GM18858 (cell line): ENCODE measurements around the gene RYR1.
"Not testable (repeated sequence)": the region's sequence is repeated elsewhere in the genome, so short reads cannot be mapped to it uniquely, and the experiment has no call there.

Experiments
- ATAC-seq: cut with Tn5 transposase; IDR thresholded peaks from one replicate; pipeline ENCODE4 v1.9.1; 2021; ENCODE audit not compliant: unreplicated experiment

Gene RYR1

DNA sequence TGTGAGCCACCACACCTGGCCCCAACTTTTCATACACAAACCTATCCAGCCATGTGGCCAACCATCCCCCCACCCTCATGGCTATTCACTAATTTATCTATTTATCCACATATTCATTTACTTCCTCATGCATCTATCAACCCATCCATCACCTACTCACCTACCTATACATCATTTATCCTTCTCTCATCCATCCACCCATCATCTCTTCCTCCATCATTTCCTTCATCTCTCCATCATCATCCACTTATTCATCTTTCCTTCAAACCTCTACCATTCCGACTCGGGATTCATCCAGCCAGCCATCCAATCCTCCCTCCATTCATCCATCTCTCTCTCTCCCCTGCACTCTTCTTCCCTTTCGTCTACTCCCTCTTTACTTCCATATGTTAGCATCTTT, 54.6 kb downstream of the RYR1 start:
- no peak for ATAC-seq

GRCh38 chr19:38488776-38489481, 55.4 kb downstream of the RYR1 start:
- no peak for ATAC-seq

GRCh38 chr19:38490861-38491260, 57.4 kb downstream of the RYR1 start:
- ATAC-seq = no peak

DNA sequence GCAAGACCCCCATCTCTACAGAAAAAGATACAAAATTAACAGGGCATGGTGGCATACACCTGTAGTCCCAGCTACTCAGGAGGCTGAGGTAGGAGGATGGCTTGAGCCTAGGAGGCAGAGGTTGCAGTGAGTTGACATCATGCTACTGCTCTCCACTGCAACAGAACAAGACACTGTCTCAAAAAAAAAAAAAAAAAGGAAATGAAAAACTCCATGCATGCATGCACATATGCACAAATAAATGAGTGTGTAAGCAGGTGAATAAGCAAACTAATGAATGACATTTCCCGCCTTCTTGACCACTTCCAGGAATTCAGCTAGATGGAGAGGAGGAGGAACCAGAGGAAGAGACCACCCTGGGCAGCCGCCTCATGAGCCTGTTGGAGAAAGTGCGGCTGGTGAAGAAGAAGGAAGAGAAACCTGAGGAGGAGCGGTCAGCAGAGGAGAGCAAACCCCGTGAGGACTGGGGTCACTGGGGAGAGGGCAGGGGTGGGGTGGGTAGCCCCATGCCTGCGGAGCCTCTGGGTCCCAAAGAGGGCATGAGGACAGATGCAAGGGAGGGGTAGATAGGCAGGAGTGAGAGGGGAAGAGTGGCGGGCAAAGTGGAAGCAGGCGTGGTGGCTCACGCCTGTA, 58.8 kb downstream of the RYR1 start:
- no peak for ATAC-seq

DNA sequence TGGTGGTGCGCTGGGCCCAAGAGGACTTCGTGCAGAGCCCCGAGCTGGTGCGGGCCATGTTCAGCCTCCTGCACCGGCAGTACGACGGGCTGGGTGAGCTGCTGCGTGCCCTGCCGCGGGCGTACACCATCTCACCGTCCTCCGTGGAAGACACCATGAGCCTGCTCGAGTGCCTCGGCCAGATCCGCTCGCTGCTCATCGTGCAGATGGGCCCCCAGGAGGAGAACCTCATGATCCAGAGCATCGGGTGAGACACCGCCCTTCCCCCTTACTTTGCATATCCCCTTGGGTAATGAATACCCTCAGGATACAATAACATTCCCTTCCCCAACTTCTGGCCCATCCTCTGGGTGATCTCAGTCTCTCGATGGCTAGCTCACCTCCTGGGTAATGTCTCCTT, 60.9 kb downstream of the RYR1 start:
- ATAC-seq = no peak

DNA sequence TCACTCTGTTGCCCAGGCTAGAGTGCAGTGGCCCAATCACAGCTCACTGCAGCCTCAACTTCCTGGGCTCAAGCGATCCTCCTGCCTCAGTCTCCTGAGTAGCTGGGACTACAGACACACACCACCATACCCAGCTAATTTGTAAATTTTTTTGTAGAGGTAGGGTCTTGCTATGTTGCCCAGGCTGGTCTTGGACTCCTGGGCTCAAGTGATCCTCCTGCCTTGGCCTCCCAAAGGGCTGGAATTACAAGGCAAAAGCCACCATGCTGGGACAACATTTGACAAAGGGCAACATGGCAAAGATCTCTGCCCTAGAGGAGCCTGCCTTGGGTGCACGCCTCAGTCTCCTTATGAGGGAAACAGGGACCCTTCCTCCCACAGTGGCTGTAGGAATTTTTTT, 61.9 kb downstream of the RYR1 start:
- ATAC-seq = not testable (repeated sequence)

DNA sequence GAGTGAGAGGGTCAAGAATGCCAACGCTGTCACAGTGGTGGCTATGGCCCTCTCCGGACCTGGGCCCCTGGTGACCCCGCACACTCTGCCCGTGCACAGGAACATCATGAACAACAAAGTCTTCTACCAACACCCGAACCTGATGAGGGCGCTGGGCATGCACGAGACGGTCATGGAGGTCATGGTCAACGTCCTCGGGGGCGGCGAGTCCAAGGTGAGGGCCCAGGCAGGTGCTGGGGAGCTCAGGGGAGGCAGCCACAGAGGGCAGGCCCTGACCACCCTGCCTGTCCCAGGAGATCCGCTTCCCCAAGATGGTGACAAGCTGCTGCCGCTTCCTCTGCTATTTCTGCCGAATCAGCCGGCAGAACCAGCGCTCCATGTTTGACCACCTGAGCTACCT, 62.6 kb downstream of the RYR1 start:
- no peak for ATAC-seq

DNA sequence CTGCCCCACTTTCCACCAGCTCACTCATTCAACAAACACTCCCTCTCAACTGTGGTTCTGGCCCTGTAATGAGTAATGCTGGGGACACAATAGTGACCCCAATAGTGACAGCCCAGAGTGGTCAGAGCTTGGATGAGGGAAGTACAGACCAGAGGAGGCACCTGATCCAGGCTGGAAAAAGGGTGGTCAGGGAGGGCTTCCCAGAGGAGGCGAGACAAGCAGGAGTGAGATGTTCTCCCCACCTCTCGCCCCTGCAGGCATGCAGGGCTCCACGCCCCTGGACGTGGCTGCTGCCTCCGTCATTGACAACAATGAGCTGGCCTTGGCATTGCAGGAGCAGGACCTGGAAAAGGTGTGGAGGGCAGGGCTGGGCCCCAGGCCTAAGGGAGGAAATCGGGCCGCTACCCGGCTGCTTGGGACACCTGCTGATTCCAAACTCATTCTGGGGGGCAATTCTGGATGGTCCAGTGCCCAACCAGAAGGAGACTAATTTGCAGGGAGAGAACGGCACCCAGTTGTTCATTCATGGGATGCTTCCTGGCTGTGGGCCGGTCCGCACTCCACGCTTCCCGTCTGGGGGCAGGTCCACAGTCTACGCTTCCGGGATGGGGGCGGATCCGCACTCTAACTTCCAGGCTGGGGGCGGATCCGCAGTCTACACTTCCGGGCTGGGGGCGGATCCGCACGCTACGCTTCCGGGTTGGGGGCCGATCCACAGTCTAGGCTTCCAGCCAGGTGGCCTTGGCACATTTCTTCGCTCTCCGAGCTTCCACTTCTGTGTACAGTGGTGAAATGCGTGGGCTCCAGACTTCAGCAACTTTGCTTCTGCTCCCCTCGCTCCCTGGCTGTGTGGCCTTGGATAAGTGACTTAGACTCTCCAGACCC, 63.4 kb downstream of the RYR1 start:
- ATAC-seq = no peak

- ATAC-seq = no peak
Measured at GRCh38 chr19:38497907-38498306, 64.4 kb downstream of the RYR1 start.

- no peak for ATAC-seq
Measured at GRCh38 chr19:38499532-38499931, 66.0 kb downstream of the RYR1 start.

GRCh38 chr19:38500450-38500849, 67.0 kb downstream of the RYR1 start:
- ATAC-seq = no peak

DNA sequence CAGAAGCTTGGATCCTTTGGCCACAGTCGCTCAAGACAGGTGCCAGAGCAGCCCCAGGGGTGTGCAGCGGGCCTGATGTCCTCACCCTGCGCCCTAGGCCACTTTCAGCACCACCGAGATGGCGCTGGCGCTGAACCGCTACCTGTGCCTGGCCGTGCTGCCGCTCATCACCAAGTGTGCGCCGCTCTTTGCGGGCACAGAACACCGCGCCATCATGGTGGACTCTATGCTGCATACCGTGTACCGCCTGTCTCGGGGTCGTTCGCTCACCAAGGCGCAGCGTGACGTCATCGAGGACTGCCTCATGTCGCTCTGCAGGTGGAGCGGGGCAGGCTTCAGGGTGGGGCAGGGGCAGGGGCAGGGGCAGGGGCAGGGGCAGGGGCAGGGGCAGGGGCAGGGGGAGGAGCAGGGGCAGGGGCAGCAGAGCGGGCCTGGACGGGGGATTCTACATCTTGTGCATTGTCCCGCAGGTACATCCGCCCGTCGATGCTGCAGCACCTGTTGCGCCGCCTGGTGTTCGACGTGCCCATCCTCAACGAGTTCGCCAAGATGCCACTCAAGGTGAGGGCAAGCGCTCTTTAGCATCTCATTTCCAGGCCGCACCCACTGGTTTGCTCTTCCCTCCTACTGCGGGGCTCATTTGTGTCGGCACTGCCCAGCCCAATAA, 69.1 kb downstream of the RYR1 start:
- no peak for ATAC-seq

- ATAC-seq = no peak
Measured at GRCh38 chr19:38503077-38503410, 69.6 kb downstream of the RYR1 start.

DNA sequence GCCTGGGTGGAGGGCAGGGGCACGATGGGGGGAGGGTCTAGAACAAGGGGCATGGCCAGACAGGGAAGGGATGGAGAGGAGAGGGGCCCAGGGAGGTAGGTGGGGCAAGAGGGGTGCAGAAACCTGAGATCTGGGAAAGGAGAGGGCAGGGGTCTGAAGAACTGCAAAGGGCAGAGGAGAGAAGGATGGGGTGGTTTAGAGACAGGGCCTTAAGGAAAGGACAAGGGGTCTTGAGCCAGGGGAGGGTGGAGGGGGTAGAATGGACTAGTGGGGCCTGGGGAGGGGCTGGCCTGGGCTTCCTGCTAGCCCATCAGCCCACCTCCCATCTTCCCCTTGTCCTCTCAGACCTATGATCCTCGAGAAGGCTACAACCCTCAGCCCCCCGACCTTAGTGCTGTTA, 72.5 kb downstream of the RYR1 start:
- ATAC-seq = no peak

- no peak for ATAC-seq
Measured at GRCh38 chr19:38506375-38506722, 72.9 kb downstream of the RYR1 start.

DNA sequence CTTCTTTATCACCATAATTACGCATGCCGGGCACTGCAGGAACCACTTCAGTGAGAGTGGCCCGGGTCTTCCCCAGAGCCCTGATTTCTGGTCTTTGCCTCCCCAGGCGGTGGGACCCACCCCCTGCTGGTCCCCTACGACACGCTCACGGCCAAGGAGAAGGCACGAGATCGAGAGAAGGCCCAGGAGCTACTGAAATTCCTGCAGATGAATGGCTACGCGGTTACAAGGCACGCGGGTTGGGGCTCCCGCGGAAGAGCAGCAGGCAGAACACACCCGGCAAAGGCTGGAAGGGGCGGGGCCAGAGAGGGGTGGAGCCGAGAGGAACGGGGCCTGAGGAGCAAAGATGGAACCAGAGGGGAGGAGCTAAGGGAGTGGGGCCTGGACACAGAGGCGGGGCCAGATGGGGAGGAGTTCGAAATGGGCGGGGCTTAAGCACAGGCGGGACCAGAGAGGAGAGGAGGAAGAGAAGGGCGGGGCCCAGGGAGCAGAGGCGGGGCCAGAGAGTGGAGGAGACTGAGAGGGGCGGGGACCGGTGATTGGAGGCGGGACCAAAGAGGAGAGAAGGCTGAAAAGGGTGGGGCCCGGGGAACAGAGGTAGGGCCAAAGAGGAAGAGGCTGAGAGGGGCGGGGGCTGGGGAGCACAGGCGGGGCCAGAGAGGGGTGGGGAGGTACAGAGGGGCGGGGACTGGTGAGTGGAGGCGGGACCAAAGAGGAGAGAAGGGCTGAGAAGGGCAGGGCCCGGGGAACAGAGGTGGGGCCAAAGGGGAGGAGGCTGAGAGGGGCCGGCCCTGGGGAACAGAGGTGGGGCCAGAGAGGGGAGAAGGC, 73.4 kb downstream of the RYR1 start:
- no peak for ATAC-seq

DNA sequence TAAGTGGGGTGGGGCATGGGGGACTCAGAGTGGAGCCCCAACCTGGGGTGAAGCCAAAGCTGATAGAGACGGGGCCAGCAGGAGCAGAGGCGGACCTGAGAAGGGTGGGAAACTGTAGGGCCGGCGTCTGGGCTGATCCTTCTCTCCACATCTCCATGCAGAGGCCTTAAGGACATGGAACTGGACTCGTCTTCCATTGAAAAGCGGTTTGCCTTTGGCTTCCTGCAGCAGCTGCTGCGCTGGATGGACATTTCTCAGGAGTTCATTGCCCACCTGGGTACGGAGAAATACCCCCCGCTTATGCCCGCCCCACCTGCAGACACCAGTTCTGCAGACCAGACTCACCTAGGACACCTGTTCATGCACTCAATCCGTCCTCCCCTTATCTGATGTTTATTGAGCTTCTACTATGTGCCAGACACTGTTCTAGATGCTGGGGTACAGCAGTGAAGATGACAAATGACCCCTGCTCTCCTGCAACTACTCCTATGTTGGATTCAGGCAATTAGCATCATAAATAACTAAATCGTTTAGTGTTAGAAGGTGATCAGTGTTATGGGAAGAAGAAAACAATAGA, 74.1 kb downstream of the RYR1 start:
- no peak for ATAC-seq

GRCh38 chr19:38508507-38508906, 75.0 kb downstream of the RYR1 start:
- no peak for ATAC-seq

DNA sequence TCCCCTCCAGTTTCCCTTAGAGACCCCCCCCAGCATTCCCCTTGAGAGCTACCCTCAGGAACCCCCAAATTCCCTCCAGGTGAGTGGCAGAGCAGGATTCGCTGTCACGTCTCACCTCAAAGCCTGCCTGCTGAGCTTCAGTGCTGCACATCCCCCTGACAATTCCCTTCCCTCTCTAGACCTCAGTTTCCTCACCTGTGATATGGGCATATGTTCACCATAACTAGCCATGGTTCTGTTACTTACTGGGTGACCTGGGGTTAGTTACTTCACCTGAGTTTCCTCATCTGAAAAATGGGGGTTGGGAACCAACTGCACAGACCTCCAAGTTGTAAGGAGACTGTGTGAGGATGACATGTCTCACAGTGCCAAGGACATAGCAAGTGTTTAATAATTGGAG, 75.5 kb downstream of the RYR1 start:
- no peak for ATAC-seq

DNA sequence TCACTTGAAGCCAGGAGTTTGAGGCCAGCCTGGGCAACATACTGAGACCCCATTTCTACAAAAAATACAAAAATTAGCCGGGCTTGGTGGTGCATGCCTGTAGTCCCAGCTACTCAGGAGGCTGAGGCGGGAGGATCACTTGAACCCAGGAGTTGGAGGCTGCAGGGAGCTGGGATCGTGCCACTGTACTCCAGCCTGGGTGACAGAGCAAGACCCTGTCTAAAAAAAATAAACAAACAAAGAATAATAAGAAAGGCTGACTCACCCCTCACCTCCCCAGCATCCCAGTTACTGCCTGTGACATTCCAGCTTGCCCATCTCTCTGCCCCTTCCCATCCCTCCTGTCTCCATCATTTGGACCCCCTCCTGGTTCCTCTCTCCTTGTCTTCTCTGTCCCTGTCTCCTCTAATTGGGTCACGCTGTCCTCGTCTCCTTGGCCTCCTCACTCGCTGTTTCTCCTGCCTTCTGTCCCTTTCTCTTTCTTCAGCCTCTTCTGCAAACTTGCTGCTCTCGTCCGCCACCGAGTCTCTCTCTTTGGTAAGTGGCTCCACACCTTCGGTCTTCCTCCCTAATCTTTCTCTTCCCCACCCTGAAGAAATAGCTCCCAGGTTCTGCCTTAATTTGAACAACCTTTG, 77.7 kb downstream of the RYR1 start:
- ATAC-seq = no peak
